Psoas muscle (tissue), 8 donors: Measurements from ENCODE around the gene CAST. TPM values are rescaled to one million over a fixed set of nuclear protein-coding genes. Genes with fewer than 3 reads are reported as not detected.

Experiments
- ATAC-seq, 4 donors: fragments of 200-7000 bp; cut with Tn5 transposase; one replicate each; pipeline ENCODE4 v1.9.1; 2020; ENCODE audit warnings: moderate library complexity in 3 of 4, mild to moderate bottlenecking in 2 of 4
- DNase-seq, 2 donors: peaks; one replicate each; pipeline ENCODE4 v3.0.0-alpha.2; 2020
- H3K27ac ChIP-seq: fragments of 200-600 bp; one replicate; pipeline ENCODE4 v1.8.0; 2022
- H3K27me3 ChIP-seq, 3 donors: fragments of 200-600 bp in 1 of 3; one replicate each; pipeline versions ENCODE4 v1.6.1 to v1.8.0; 2013 to 2022; ENCODE audit warnings: low read length in 2 of 3, mild to moderate bottlenecking in 2 of 3, moderate library complexity in 1 of 3; ENCODE audit not compliant: insufficient read depth in 3 of 3
- H3K36me3 ChIP-seq, 2 donors: fragments of 200-600 bp in 1 of 2; one replicate each; pipeline versions ENCODE4 v1.6.1 to v1.8.0; 2013 to 2022; ENCODE audit warnings: low read depth in 1 of 2, mild to moderate bottlenecking in 1 of 2, moderate library complexity in 1 of 2; ENCODE audit not compliant: insufficient read depth in 1 of 2
- H3K4me1 ChIP-seq: fragments of 200-600 bp; one replicate; pipeline ENCODE4 v1.8.0; 2022
- H3K4me3 ChIP-seq: fragments of 200-600 bp; one replicate; pipeline ENCODE4 v1.8.0; 2022; ENCODE audit warnings: mild to moderate bottlenecking
- H3K9me3 ChIP-seq: fragments of 200-600 bp; one replicate; pipeline ENCODE4 v1.8.0; 2022
- CTCF ChIP-seq: fragments of 200-600 bp; IDR thresholded peaks from one replicate; pipeline ENCODE4 v1.8.0; 2022; ENCODE audit warnings: antibody characterized with exemption
- WGBS, 3 donors: extraction: QIAGEN DNeasy Blood & Tissue Kit; methylation state at CpG; one replicate each; pipeline versions ENCODE4 v1.1.6 to v1.1.7; 2013; 5-methylcytosine and 5-hydroxymethylcytosine counted together
- intact Hi-C, 2 donors: fragments of 100-400 bp; cut with DNase I; formaldehyde crosslinking; loops; one replicate each; pipeline versions ENCODE4 v1.11.0 to v1.14.2; 2022
- polyA plus RNA-seq, 3 donors: library from polyadenylated mRNA; stranded (reverse); fragments of 200-250 nt; gene quantifications; one replicate each; pipeline ENCODE4 v1.2.3, GENCODE V29; 2013
- total RNA-seq, 4 donors: library from RNA; stranded (reverse); fragmentation: NEBNext Ultra II Directional in 2 of 4; extraction: Animal tissue kit (Norgen Biotek cat#: 25700) in 2 of 4; gene quantifications; one replicate each; pipeline versions ENCODE4 v1.2.1 to v1.2.4, GENCODE V29; 2021 to 2023
- donor health status: healthy with polysubstance abuse.
- donor health status: DM: no; HTN: no; CAD: no; lungs with moderate emphysema.
- donor health status: Bipolar disorder and iron deficiency.
- donor health status: healthy.
- donor health status: DM: yes; HTN: yes; CAD: no.
- donor health status: DM: no; HTN: no; CAD: no.
- donor health status: DM: no; HTN: no; CAD: no.
- donor health status: DM: yes; HTN: yes; CAD: no.

CAST gene
- total and polyA plus RNA-seq, 7 donors = 193 to 447 (median 312) TPM

GRCh38 chr5:96763026-96763425, 100.8 kb downstream of the CAST start:
- Histone ChIP-seq H3K36me3 (peaks cover 23 to 100% of the 10 kb centered on the region in 2 donors), H3K27ac (no peak overlapping the region), H3K27me3 (no peaks in the 10 kb centered on the region), H3K4me3 (no peak overlapping the region), H3K4me1 (no peaks in the 10 kb centered on the region), H3K9me3 (no peaks in the 10 kb centered on the region)
- ATAC-seq = no peak
- intact Hi-C loops = no loop called here
- no peak for TF ChIP-seq CTCF
- 58 to 73% (median 64%) methylated on average over 5 of the region's 5 CpGs for WGBS, 3 donors
- no peak for DNase-seq

GRCh38 chr5:96765043-96765442, 102.9 kb downstream of the CAST start:
- Histone ChIP-seq H3K4me1 (no peaks in the 10 kb centered on the region), H3K27me3 (no peaks in the 10 kb centered on the region), H3K4me3 (no peak overlapping the region), H3K9me3 (no peaks in the 10 kb centered on the region), H3K36me3 (peaks cover 27 to 100% of the 10 kb centered on the region in 2 donors), H3K27ac (no peak overlapping the region)
- 76 to 79% (median 76%) methylated on average over 1 of the region's 1 CpG for WGBS, 3 donors
- ATAC-seq (no peak), DNase-seq (no peak)
- no peak for TF ChIP-seq CTCF
- intact Hi-C loops = no loop called here

- no peaks in the 10 kb centered on the region for H3K27me3 ChIP-seq
- H3K4me1 ChIP-seq = no peaks in the 10 kb centered on the region
- H3K36me3 ChIP-seq = peaks cover 32 to 100% of the 10 kb centered on the region in 2 donors
- H3K9me3 ChIP-seq = no peaks in the 10 kb centered on the region
- DNase-seq = no peak
- TF ChIP-seq CTCF = no peak
- 70 to 82% (median 78%) methylated on average over 4 of the region's 4 CpGs for WGBS, 3 donors
- H3K4me3 ChIP-seq = no peak overlapping the region
- intact Hi-C loops = no loop called here
- H3K27ac ChIP-seq = no peak overlapping the region
- ATAC-seq = no peak
Measured at GRCh38 chr5:96768708-96769251, 106.6 kb downstream of the CAST start.

- intact Hi-C loops = loop anchor here (5.0 to 10.0 kb wide), 3 partner anchors 403 to 1257 kb away; no protein-coding TSS in a partner anchor
- DNase-seq (no peak), ATAC-seq (no peak)
- Histone ChIP-seq H3K36me3 (peaks cover 19 to 100% of the 10 kb centered on the region in 2 donors), H3K27ac (no peak overlapping the region), H3K27me3 (no peaks in the 10 kb centered on the region), H3K4me3 (no peak overlapping the region), H3K9me3 (no peaks in the 10 kb centered on the region), H3K4me1 (no peaks in the 10 kb centered on the region)
- WGBS, 3 donors = 73 to 87% (median 76%) methylated on average over 1 of the region's 1 CpG
- no peak for TF ChIP-seq CTCF
Measured at GRCh38 chr5:96771395-96771794, 109.2 kb downstream of the CAST start.

- 77 to 90% (median 87%) methylated on average over 1 of the region's 1 CpG for WGBS, 3 donors
- no peak for TF ChIP-seq CTCF
- Histone ChIP-seq H3K4me3 (no peak overlapping the region), H3K27ac (no peak overlapping the region), H3K9me3 (no peaks in the 10 kb centered on the region), H3K27me3 (no peaks in the 10 kb centered on the region), H3K4me1 (no peaks in the 10 kb centered on the region), H3K36me3 (peaks cover 20 to 100% of the 10 kb centered on the region in 2 donors)
- intact Hi-C loops = loop anchor here (5.0 to 10.0 kb wide), 3 partner anchors 403 to 1257 kb away; no protein-coding TSS in a partner anchor
- ATAC-seq (no peak), DNase-seq (no peak)
Measured at GRCh38 chr5:96772111-96772510, 109.9 kb downstream of the CAST start.
